ENCODE results near the gene KCNMA1. TPM values are rescaled to one million over a fixed set of nuclear protein-coding genes. Genes with fewer than 3 reads are reported as not detected.

Gene KCNMA1
- total RNA-seq, 4 donors from 2014 or later: 68.4 to 170 (median 119) TPM

GRCh38 chr10:77187376-77187999 is 450.1 kb downstream of the KCNMA1 start:
- WGBS, 2 donors (ENCODE audit: low coverage in 1 of 2): 81 to 91% methylated on average over 9 of the region's 9 CpGs
- Histone ChIP-seq H3K4me3 (no peak overlapping the region), H3K27ac (peak overlapping the region in 3 of 4 donors; percentile 41 to 60 (median 46))

GRCh38 chr10:77186936-77187335 is 450.7 kb downstream of the KCNMA1 start:
- DNase-seq: no peak
- Histone ChIP-seq H3K4me1 (peaks cover 0 to 7% (median 0%) of the 10 kb centered on the region in 4 donors), H3K4me3 (no peak overlapping the region), H3K27me3 (no peaks in the 10 kb centered on the region), H3K36me3 (no peaks in the 10 kb centered on the region), H3K27ac (peak overlapping the region in 1 of 4 donors; percentile 60), H3K9me3 (no peaks in the 10 kb centered on the region)
- intact Hi-C loops (cut with DNase I; ENCODE audit: low total_unique reads) (no loop called here), in situ Hi-C loops (cut with MboI; ENCODE audit: low pct_ligation_motif_present in 1 of 4, low pct_unique_long_range_greater_than_20kb in 1 of 4, low sequenced_read_pairs in 3 of 4) (loop anchor here in 1 of 4 donors (25.0 kb wide), 1 partner anchor 200 kb away; no protein-coding TSS in a partner anchor)
- WGBS, 2 donors (ENCODE audit: low coverage in 1 of 2): 73 to 82% methylated on average over 2 to 3 of the region's 3 CpGs
- TF ChIP-seq, protein P1, sequence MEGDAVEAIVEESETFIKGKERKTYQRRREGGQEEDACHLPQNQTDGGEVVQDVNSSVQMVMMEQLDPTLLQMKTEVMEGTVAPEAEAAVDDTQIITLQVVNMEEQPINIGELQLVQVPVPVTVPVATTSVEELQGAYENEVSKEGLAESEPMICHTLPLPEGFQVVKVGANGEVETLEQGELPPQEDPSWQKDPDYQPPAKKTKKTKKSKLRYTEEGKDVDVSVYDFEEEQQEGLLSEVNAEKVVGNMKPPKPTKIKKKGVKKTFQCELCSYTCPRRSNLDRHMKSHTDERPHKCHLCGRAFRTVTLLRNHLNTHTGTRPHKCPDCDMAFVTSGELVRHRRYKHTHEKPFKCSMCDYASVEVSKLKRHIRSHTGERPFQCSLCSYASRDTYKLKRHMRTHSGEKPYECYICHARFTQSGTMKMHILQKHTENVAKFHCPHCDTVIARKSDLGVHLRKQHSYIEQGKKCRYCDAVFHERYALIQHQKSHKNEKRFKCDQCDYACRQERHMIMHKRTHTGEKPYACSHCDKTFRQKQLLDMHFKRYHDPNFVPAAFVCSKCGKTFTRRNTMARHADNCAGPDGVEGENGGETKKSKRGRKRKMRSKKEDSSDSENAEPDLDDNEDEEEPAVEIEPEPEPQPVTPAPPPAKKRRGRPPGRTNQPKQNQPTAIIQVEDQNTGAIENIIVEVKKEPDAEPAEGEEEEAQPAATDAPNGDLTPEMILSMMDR (IDR thresholded peaks at IDR 0.05): no peak
- TF ChIP-seq POLR2A (IDR thresholded peaks at IDR 0.05) (no peak), POLR2AphosphoS5 (IDR thresholded peaks at IDR 0.05) (no peak), EP300 (IDR thresholded peaks at IDR 0.05; ENCODE audit: low read depth) (no peak)

More at GRCh38 chr10:77187376-77187999, 450.1 kb downstream of the KCNMA1 start:
- TF ChIP-seq POLR2AphosphoS5 (IDR thresholded peaks at IDR 0.05) (no peak), EP300 (IDR thresholded peaks at IDR 0.05; ENCODE audit: low read depth) (no peak), POLR2A (IDR thresholded peaks at IDR 0.05) (no peak)
- TF ChIP-seq, protein P1 (IDR thresholded peaks at IDR 0.05): no peak
- intact Hi-C loops (cut with DNase I; ENCODE audit: low total_unique reads): no loop called here
- H3K9me3 ChIP-seq: no peaks in the 10 kb centered on the region
- in situ Hi-C loops (cut with MboI; ENCODE audit: low pct_ligation_motif_present in 1 of 4, low pct_unique_long_range_greater_than_20kb in 1 of 4, low sequenced_read_pairs in 3 of 4): loop anchor here in 1 of 4 donors (25.0 kb wide), 1 partner anchor 200 kb away; no protein-coding TSS in a partner anchor
- no peak for DNase-seq
- peaks cover 0 to 7% (median 0%) of the 10 kb centered on the region in 4 donors for H3K4me1 ChIP-seq
- no peaks in the 10 kb centered on the region for H3K36me3 ChIP-seq
- H3K27me3 ChIP-seq: no peaks in the 10 kb centered on the region

DNA sequence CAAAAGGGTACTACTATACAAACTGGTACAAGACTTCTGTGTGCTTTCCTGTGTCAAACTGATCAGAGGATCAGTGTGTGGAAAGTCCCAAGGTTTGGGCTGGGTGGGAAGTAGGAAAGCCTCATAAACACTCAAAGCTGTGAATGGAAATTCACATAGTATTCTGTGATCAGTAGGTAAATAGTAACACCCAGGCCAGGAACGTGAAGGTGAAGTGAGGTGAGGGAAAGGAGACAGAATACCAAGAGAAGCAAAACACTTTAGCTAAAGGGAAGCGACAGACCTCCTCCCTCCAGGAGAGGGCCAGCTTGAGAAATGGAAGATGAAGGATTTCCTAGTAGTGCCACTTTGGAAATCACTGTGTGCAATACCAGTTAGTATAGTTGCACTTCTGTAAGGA is 451.9 kb downstream of the KCNMA1 start:
- 38% methylated on average over 2 of the region's 2 CpGs; no CpG with 5 or more reads in 1 of the 2 donors for WGBS, 2 donors (ENCODE audit: low coverage in 1 of 2)

DNA sequence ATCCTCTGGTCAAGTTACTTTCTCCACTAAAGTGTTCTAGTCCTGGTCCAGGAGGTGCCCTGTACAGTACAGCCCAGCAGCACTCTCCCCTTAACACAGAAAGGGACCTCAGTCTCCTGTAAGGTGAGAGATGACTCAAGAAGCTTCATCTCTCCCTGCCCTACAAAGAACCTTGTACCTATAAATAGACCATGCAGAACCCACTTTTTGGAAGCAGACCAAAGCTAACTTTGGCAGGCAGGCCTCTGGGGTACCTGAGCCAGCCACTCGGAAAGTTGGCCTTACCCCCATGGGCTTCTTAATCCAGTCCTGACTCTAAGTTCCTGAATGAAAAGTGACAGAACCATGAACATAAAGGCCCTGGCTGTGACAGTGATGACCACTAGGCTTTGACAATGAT is 454.8 kb downstream of the KCNMA1 start:
- H3K9me3 ChIP-seq: no peaks in the 10 kb centered on the region
- 79% methylated on average over 1 of the region's 1 CpG; no CpG with 5 or more reads in 1 of the 2 donors for WGBS, 2 donors (ENCODE audit: low coverage in 1 of 2)
- H3K36me3 ChIP-seq: no peaks in the 10 kb centered on the region
- DNase-seq: no peak
- intact Hi-C loops (cut with DNase I; ENCODE audit: low total_unique reads): no loop called here
- peak overlapping the region; percentile 31 to 65 (median 55) for H3K27ac ChIP-seq
- in situ Hi-C loops (cut with MboI; ENCODE audit: low pct_ligation_motif_present in 1 of 4, low pct_unique_long_range_greater_than_20kb in 1 of 4, low sequenced_read_pairs in 3 of 4): loop anchor here in 1 of 4 donors (25.0 kb wide), 1 partner anchor 204 kb away; no protein-coding TSS in a partner anchor
- H3K4me1 ChIP-seq: peaks cover 0 to 3% (median under 1%) of the 10 kb centered on the region in 4 donors
- no peak for TF ChIP-seq POLR2A (IDR thresholded peaks at IDR 0.05)
- TF ChIP-seq, protein P1 (IDR thresholded peaks at IDR 0.05): no peak
- no peak for TF ChIP-seq POLR2AphosphoS5 (IDR thresholded peaks at IDR 0.05)
- no peak overlapping the region for H3K4me3 ChIP-seq
- no peaks in the 10 kb centered on the region for H3K27me3 ChIP-seq

More for the DNA sequence above, 451.9 kb downstream of the KCNMA1 start:
- intact Hi-C loops (cut with DNase I; ENCODE audit: low total_unique reads): no loop called here
- Histone ChIP-seq H3K36me3 (no peaks in the 10 kb centered on the region), H3K4me3 (no peak overlapping the region), H3K27ac (peak overlapping the region; percentile 1 to 39 (median 18)), H3K4me1 (peaks cover 0 to 7% (median 0%) of the 10 kb centered on the region in 4 donors), H3K9me3 (no peaks in the 10 kb centered on the region), H3K27me3 (no peaks in the 10 kb centered on the region)
- in situ Hi-C loops (cut with MboI; ENCODE audit: low pct_ligation_motif_present in 1 of 4, low pct_unique_long_range_greater_than_20kb in 1 of 4, low sequenced_read_pairs in 3 of 4): loop anchor here in 1 of 4 donors (25.0 kb wide), 1 partner anchor 202 kb away; no protein-coding TSS in a partner anchor
- no peak for TF ChIP-seq POLR2AphosphoS5 (IDR thresholded peaks at IDR 0.05)
- no peak for TF ChIP-seq EP300 (IDR thresholded peaks at IDR 0.05; ENCODE audit: low read depth)
- TF ChIP-seq, protein P1 (IDR thresholded peaks at IDR 0.05): no peak
- TF ChIP-seq POLR2A (IDR thresholded peaks at IDR 0.05): no peak
- DNase-seq: no peak
